ENCODE data around the gene CCDC6.

DNA sequence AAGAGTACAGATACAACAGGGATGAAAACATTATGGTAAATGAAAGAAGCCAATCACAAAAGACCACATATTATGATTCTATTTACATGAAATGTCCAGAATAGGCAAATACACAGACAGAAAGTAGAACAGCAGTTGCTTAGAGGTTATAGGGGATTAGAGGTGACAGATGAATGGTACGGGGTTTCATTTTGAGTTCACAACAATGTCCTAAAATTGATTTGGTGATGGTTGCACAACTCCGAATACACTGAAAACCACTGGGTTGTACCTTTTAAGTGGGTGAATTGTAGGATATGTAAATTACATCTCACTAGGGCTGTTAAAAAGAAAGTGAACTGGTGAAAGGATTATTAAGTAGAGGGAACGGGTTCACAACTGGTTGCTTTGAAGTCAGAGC is 76.8 kb downstream of the CCDC6 start:
- TF ChIP-seq POLR2A (IDR thresholded peaks at IDR 0.05) = no peak
- TF ChIP-seq, protein P1, sequence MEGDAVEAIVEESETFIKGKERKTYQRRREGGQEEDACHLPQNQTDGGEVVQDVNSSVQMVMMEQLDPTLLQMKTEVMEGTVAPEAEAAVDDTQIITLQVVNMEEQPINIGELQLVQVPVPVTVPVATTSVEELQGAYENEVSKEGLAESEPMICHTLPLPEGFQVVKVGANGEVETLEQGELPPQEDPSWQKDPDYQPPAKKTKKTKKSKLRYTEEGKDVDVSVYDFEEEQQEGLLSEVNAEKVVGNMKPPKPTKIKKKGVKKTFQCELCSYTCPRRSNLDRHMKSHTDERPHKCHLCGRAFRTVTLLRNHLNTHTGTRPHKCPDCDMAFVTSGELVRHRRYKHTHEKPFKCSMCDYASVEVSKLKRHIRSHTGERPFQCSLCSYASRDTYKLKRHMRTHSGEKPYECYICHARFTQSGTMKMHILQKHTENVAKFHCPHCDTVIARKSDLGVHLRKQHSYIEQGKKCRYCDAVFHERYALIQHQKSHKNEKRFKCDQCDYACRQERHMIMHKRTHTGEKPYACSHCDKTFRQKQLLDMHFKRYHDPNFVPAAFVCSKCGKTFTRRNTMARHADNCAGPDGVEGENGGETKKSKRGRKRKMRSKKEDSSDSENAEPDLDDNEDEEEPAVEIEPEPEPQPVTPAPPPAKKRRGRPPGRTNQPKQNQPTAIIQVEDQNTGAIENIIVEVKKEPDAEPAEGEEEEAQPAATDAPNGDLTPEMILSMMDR (IDR thresholded peaks at IDR 0.05) = no peak

Data from prostate gland (tissue), 2 donors.